ENCODE results near the gene FAM162A. TPM values are rescaled to one million over a fixed set of nuclear protein-coding genes. Genes with fewer than 3 reads are reported as not detected.

FAM162A gene
- total RNA-seq, 1 experiment from 2014 or later: 37.4 TPM

- Histone ChIP-seq H3K36me3 (ENCODE audit: control insufficient read depth, insufficient read depth, low read length) (no peaks in the 10 kb centered on the region), H3K4me1 (peaks cover 10% of the 10 kb centered on the region; the same call in 1 of the 2 replicates), H3K9me3 (no peaks in the 10 kb centered on the region), H3K4me3 (ENCODE audit: low read depth, low read length) (no peak overlapping the region), H3K27me3 (replicated peaks; ENCODE audit: control insufficient read depth, insufficient read depth, low read length) (no peaks in the 10 kb centered on the region)
- peak; percentile 39 to 42 for TF ChIP-seq CTCF (IDR thresholded peaks at IDR 0.05; ENCODE audit: insufficient read depth in 1 of 2, low read depth in 1 of 2, low read length in 1 of 2, severe bottlenecking in 1 of 2, unreplicated experiment in 1 of 2)
- Mint-ChIP-seq H3K4me1 (ENCODE audit: low read depth, unreplicated experiment) (peaks cover 13% of the 10 kb centered on the region), H3K27ac (ENCODE audit: unreplicated experiment) (no peak overlapping the region), H3K36me3 (ENCODE audit: insufficient read depth, unreplicated experiment) (peaks cover 59% of the 10 kb centered on the region), H3K4me3 (ENCODE audit: unreplicated experiment) (no peak overlapping the region), H3K9me3 (ENCODE audit: unreplicated experiment) (no peaks in the 10 kb centered on the region), H3K27me3 (ENCODE audit: insufficient read depth, unreplicated experiment) (no peaks in the 10 kb centered on the region)
- intact Hi-C loops (cut with micrococcal nuclease; ENCODE audit: unreplicated experiment): loop anchor here (1.0 to 5.0 kb wide), 2 partner anchors 103 to 220 kb away; partner anchors contain the start of genes DTX3L and PARP9
- DNase-seq: peak in 1 of 2 experiments; percentile 29
- ChIA-PET POLR2A (no interaction called here), CTCF (interaction anchor here (0.9 kb wide), 1 partner anchor 153 kb away, joined by 3 read pairs; no protein-coding TSS in a partner anchor)
- no TSS peak for BruUV-seq (replicated peaks)
Observed at GRCh38 chr3:122458992-122459391, 75.0 kb downstream of the FAM162A start.

DNA sequence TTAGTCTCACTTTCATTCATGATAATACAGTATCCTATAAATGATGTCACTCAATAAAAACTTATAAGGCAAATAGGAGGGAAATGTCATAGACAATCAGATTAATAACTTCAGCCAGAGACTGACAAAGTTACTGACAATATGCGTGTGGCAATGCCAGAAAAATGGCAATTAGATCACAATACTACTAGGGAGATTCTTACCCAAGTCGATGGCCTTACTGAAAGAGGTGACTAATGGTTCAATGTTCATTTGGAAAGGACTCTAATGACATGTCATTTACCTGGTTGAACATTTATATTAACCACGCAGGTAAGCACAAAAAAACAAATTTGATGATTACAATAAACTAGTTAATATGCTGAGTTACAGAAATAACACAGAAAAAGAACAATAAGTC lies 77.8 kb downstream of the FAM162A start:
- Histone ChIP-seq H3K4me1 (peaks cover 10% of the 10 kb centered on the region; the same call in 1 of the 2 replicates), H3K4me3 (ENCODE audit: low read depth, low read length) (no peak overlapping the region), H3K36me3 (ENCODE audit: control insufficient read depth, insufficient read depth, low read length) (peaks cover 1% of the 10 kb centered on the region; the same call in 1 of the 2 replicates), H3K9me3 (no peaks in the 10 kb centered on the region), H3K27me3 (replicated peaks; ENCODE audit: control insufficient read depth, insufficient read depth, low read length) (no peaks in the 10 kb centered on the region)
- ChIA-PET POLR2A (no interaction called here), CTCF (no interaction called here)
- no peaks in the 10 kb centered on the region for H3K27me3 Mint-ChIP-seq (ENCODE audit: insufficient read depth, unreplicated experiment)
- intact Hi-C loops (cut with micrococcal nuclease; ENCODE audit: unreplicated experiment): no loop called here
- no peak for TF ChIP-seq CTCF (IDR thresholded peaks at IDR 0.05; ENCODE audit: insufficient read depth in 1 of 2, low read depth in 1 of 2, low read length in 1 of 2, severe bottlenecking in 1 of 2, unreplicated experiment in 1 of 2)
- no TSS peak for BruUV-seq (replicated peaks)
- no peak overlapping the region for H3K4me3 Mint-ChIP-seq (ENCODE audit: unreplicated experiment)
- no peaks in the 10 kb centered on the region for H3K9me3 Mint-ChIP-seq (ENCODE audit: unreplicated experiment)
- peaks cover 57% of the 10 kb centered on the region for H3K36me3 Mint-ChIP-seq (ENCODE audit: insufficient read depth, unreplicated experiment)
- peaks cover 13% of the 10 kb centered on the region for H3K4me1 Mint-ChIP-seq (ENCODE audit: low read depth, unreplicated experiment)
- DNase-seq: no peak
- no peak overlapping the region for H3K27ac Mint-ChIP-seq (ENCODE audit: unreplicated experiment)

Other genes starting within 250 kb of the FAM162A start
- gene CASR, start 200.5 kb upstream of the FAM162A start, total RNA-seq (2022): not detected in 2 replicates
- gene CSTA, start 58.9 kb upstream of the FAM162A start, total RNA-seq (2022): 1.0 and 1.1 TPM in 2 replicates
- gene MIX23, start 951 bp upstream of the FAM162A start, total RNA-seq (2022): 85.2 and 86.2 TPM in 2 replicates
- gene WDR5B, start 31.9 kb downstream of the FAM162A start, total RNA-seq (2022): 4.4 and 4.7 TPM in 2 replicates
- gene KPNA1, start 130.8 kb downstream of the FAM162A start, total RNA-seq (2022): 82.0 and 84.6 TPM in 2 replicates
- 15.8 and 16.1 TPM in 2 replicates for gene PARP9, start 180.1 kb downstream of the FAM162A start, total RNA-seq (2022)
- 17.3 and 21.9 TPM in 2 replicates for gene DTX3L, start 180.2 kb downstream of the FAM162A start, total RNA-seq (2022)
- gene PARP15, start 193.5 kb downstream of the FAM162A start, total RNA-seq (2022): 0.07 TPM in 1 of 2 replicates, not detected in the other

All from Caco-2 (cell line).